ENCODE data around the gene UQCRC2.

GRCh38 chr16:22003195-22003594 lies 50.0 kb downstream of the UQCRC2 start:
- TF ChIP-seq CTCF (IDR thresholded peaks at IDR 0.05) (no peak), EP300 (IDR thresholded peaks at IDR 0.05; ENCODE audit: low read depth) (no peak), POLR2AphosphoS5 (IDR thresholded peaks at IDR 0.05) (no peak), POLR2A (IDR thresholded peaks at IDR 0.05) (no peak)

Measured in transverse colon (tissue), 4 donors.